Thoracic aorta (tissue), 2 donors: Measurements from ENCODE around the gene EVA1C. TPM values are rescaled to one million over a fixed set of nuclear protein-coding genes. Genes with fewer than 3 reads are reported as not detected.

ENCODE experiments used
- ATAC-seq: fragments of 150-250 bp; one replicate; pipeline ENCODE4 v1.8.0; 2017; ENCODE audit warnings: low read depth; ENCODE audit not compliant: insufficient number of reproducible peaks, low FRiP score
- DNase-seq: peaks from one replicate; pipeline ENCODE4 v3.0.0-alpha.2; 2020; ENCODE audit warnings: low spot score
- H3K27ac ChIP-seq, 2 donors: fragments of 200-600 bp; sonication (generic); 1 replicate in 1 of 2; 2 replicates in 1 of 2; pipeline ENCODE4 v1.5.1; 2016; ENCODE audit warnings: mild to moderate bottlenecking in 2 of 2, moderate library complexity in 2 of 2
- H3K27me3 ChIP-seq: fragments of 200-600 bp; sonication (generic); replicated peaks from 2 replicates; pipeline ENCODE4 v1.6.0; 2016; ENCODE audit warnings: mild to moderate bottlenecking; ENCODE audit not compliant: insufficient read depth
- H3K36me3 ChIP-seq: fragments of 200-600 bp; sonication (generic); one replicate; pipeline ENCODE4 v1.5.1; 2016
- H3K4me1 ChIP-seq, 2 donors: fragments of 200-600 bp; sonication (generic); 1 replicate in 1 of 2; 2 replicates in 1 of 2; pipeline versions ENCODE4 v1.5.1 to v1.6.0; 2016; ENCODE audit warnings: low read depth in 2 of 2, mild to moderate bottlenecking in 1 of 2; ENCODE audit not compliant: control insufficient read depth in 1 of 2
- H3K4me3 ChIP-seq: fragments of 200-600 bp; sonication (generic); 2 replicates; pipeline ENCODE4 v1.5.1; 2016; ENCODE audit warnings: mild to moderate bottlenecking
- H3K9me3 ChIP-seq: fragments of 200-600 bp; sonication (generic); 2 replicates; pipeline ENCODE4 v1.5.1; 2016
- CTCF ChIP-seq: fragments of 200-600 bp; sonication (generic); IDR thresholded peaks from one replicate; pipeline ENCODE4 v1.5.1; 2019; ENCODE audit warnings: antibody characterized with exemption
- total RNA-seq, 2 donors: library from RNA; depleted of rRNA; stranded (reverse); fragments of >200 nt; gene quantifications; one replicate each; pipeline versions ENCODE4 v1.1.0 to v1.2.3, GENCODE V29; 2016

Gene EVA1C
- total RNA-seq, 2 donors from 2014 or later = 81.2 to 115 TPM

- H3K36me3 ChIP-seq = peaks cover 37% of the 10 kb centered on the region
- peak; percentile 81 for ATAC-seq
Observed at GRCh38 chr21:32463889-32464300, 51.4 kb downstream of the EVA1C start.

GRCh38 chr21:32467291-32467690 is 54.8 kb downstream of the EVA1C start:
- no peak for TF ChIP-seq CTCF
- Histone ChIP-seq H3K27me3 (no peaks in the 10 kb centered on the region), H3K9me3 (no peaks in the 10 kb centered on the region), H3K4me3 (no peak overlapping the region), H3K4me1 (peaks cover 21 to 34% of the 10 kb centered on the region in 2 donors), H3K36me3 (peaks cover 46% of the 10 kb centered on the region), H3K27ac (peak overlapping the region in 1 of 2 donors; percentile 28)
- DNase-seq = no peak
- no peak for ATAC-seq

More at GRCh38 chr21:32463889-32464300, 51.4 kb downstream of the EVA1C start:
- no peaks in the 10 kb centered on the region for H3K9me3 ChIP-seq
- no peak for DNase-seq
- peak overlapping the region; percentile 36 for H3K4me3 ChIP-seq
- no peak for TF ChIP-seq CTCF
- H3K27me3 ChIP-seq = no peaks in the 10 kb centered on the region
- peaks cover 21 to 34% of the 10 kb centered on the region in 2 donors for H3K4me1 ChIP-seq
- H3K27ac ChIP-seq = peak overlapping the region; percentile 68 to 86

GRCh38 chr21:32468681-32469111 is 56.2 kb downstream of the EVA1C start:
- H3K4me1 ChIP-seq = peaks cover 10 to 19% of the 10 kb centered on the region in 2 donors
- TF ChIP-seq CTCF = no peak
- ATAC-seq (no peak), DNase-seq (no peak)
- H3K4me3 ChIP-seq = no peak overlapping the region
- H3K9me3 ChIP-seq = no peaks in the 10 kb centered on the region
- H3K27ac ChIP-seq = no peak overlapping the region
- H3K27me3 ChIP-seq = no peaks in the 10 kb centered on the region
- H3K36me3 ChIP-seq = peaks cover 60% of the 10 kb centered on the region

- Histone ChIP-seq H3K9me3 (no peaks in the 10 kb centered on the region), H3K27ac (no peak overlapping the region), H3K27me3 (no peaks in the 10 kb centered on the region), H3K36me3 (peaks cover 65% of the 10 kb centered on the region), H3K4me1 (peaks cover 5 to 16% of the 10 kb centered on the region in 2 donors), H3K4me3 (no peak overlapping the region)
- DNase-seq (no peak), ATAC-seq (no peak)
- no peak for TF ChIP-seq CTCF
Observed at GRCh38 chr21:32469628-32470027, 57.1 kb downstream of the EVA1C start.

GRCh38 chr21:32470206-32470605 is 57.7 kb downstream of the EVA1C start:
- no peak for ATAC-seq

More at GRCh38 chr21:32470206-32470605, 57.7 kb downstream of the EVA1C start:
- Histone ChIP-seq H3K27me3 (no peaks in the 10 kb centered on the region), H3K9me3 (no peaks in the 10 kb centered on the region), H3K4me1 (peaks cover 8 to 16% of the 10 kb centered on the region in 2 donors), H3K4me3 (no peak overlapping the region), H3K36me3 (peaks cover 68% of the 10 kb centered on the region), H3K27ac (no peak overlapping the region)
- no peak for TF ChIP-seq CTCF
- no peak for DNase-seq
